Measurements from ENCODE around the gene NEU2. TPM values are rescaled to one million over a fixed set of nuclear protein-coding genes. Genes with fewer than 3 reads are reported as not detected.

Gene NEU2
- total RNA-seq, 1 donor = not detected

GRCh38 chr2:233020454-233020853 is 12.0 kb upstream of the NEU2 start:
- H3K27me3 ChIP-seq (ENCODE audit: insufficient read depth, low read length) = no peaks in the 10 kb centered on the region
- no peaks in the 10 kb centered on the region for H3K9me3 ChIP-seq (ENCODE audit: low read depth, low read length)
- no peak overlapping the region for H3K4me3 ChIP-seq (ENCODE audit: low read length)
- H3K4me1 ChIP-seq (ENCODE audit: insufficient read depth, low read length) = no peaks in the 10 kb centered on the region

- Histone ChIP-seq H3K9me3 (ENCODE audit: low read depth, low read length) (no peaks in the 10 kb centered on the region), H3K4me1 (ENCODE audit: insufficient read depth, low read length) (no peaks in the 10 kb centered on the region)
Measured at GRCh38 chr2:233021771-233022170, 10.7 kb upstream of the NEU2 start.

DNA sequence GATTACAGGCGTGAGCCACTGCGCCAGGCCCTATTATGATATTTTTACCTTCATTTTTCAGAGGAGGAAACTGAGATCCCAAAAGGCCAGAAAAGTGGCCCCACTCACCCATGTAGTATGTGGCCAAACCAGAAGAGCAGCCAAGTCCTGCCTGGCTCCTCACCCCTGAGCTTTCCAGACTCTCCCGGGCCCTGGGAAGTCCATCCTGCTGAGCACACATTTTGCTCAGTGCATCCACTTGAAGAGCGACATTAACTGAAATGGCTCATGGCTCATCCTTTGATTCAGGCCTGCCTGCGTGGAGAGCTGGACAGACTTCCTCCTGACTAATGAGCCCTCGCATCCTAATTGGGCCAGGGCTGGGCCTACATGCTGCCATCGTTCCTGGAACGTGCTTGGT is 9.9 kb upstream of the NEU2 start:
- no peaks in the 10 kb centered on the region for H3K4me1 ChIP-seq (ENCODE audit: insufficient read depth, low read length)
- H3K27me3 ChIP-seq (ENCODE audit: insufficient read depth, low read length) = no peaks in the 10 kb centered on the region
- no peak overlapping the region for H3K4me3 ChIP-seq (ENCODE audit: low read length)
- H3K9me3 ChIP-seq (ENCODE audit: low read depth, low read length) = no peaks in the 10 kb centered on the region

More at GRCh38 chr2:233021771-233022170, 10.7 kb upstream of the NEU2 start:
- Histone ChIP-seq H3K4me3 (ENCODE audit: low read length) (no peak overlapping the region), H3K27me3 (ENCODE audit: insufficient read depth, low read length) (no peaks in the 10 kb centered on the region)

DNA sequence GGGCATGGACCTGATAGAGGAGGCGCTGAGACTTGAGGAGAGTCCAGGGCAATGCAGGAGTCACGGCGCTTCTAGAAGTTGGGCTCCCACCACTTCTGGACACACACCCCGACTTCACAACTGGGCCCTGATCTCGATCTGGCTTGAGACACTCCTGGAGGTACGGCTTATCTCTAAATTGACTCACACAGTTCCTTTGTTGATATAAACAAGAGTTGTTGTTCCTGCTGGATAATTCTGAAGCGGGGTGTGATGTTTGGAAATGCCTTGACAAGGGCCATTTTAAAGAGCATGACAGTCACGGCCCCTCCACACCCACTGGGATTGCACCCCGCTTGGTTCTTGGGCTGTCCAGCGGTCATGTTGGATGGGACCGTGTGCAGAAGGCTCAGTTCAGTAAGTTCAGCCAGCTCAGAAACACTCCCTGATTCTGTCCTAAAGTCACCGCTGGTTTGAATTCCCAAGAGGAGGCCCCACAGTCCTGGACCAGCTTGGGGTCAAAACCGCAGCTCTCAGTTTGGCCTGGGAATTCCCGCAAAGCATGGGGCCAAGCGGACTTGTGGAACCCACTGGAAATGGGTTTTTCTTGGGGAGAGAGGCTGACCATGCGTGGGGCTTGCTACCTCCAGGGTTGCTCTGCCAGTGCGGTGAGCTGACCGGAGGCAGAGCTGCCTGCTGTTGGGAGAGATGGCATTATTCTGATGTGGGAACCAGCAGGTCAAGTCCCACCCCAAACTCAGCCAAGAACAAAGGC is 9.3 kb upstream of the NEU2 start:
- Histone ChIP-seq H3K27me3 (ENCODE audit: insufficient read depth, low read length) (no peaks in the 10 kb centered on the region), H3K4me3 (ENCODE audit: low read length) (no peak overlapping the region), H3K4me1 (ENCODE audit: insufficient read depth, low read length) (no peaks in the 10 kb centered on the region)

DNA sequence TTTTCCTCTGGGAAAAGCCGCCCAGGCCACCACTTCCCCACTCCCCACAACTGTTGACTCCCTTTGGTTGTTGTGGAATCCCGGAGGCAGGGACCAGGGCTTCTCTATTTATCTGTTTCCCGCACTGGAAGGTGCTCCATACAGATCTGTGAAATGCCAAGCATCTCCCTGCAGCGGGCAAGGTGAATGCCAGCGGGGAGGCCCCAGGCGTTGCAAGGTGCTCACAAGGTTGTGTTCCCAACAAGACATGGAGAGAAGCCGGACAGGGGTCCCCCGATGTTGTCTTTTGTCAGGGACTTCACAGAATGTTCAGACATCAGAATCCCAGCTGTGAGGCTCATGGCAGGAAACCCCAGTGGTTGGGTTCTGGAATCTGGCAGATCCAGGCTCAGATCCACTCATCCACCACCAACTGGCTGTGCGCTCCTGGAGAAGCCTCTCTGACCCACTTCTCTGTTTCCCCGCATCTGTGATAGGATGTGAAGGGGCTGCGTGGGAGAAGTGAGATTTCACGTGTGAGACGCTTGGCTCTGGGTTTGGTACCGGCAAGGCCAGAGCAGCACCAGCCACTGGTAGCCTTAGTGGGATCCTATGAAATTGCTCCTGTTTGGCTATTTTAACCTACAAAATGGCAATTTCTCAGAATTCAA is 8.6 kb upstream of the NEU2 start:
- Histone ChIP-seq H3K4me1 (ENCODE audit: insufficient read depth, low read length) (no peaks in the 10 kb centered on the region), H3K27me3 (ENCODE audit: insufficient read depth, low read length) (no peaks in the 10 kb centered on the region), H3K9me3 (ENCODE audit: low read depth, low read length) (no peaks in the 10 kb centered on the region), H3K4me3 (ENCODE audit: low read length) (no peak overlapping the region)

More for the DNA sequence above, 9.3 kb upstream of the NEU2 start:
- no peaks in the 10 kb centered on the region for H3K9me3 ChIP-seq (ENCODE audit: low read depth, low read length)

- Histone ChIP-seq H3K9me3 (ENCODE audit: low read depth, low read length) (no peaks in the 10 kb centered on the region), H3K4me3 (ENCODE audit: low read length) (no peak overlapping the region), H3K4me1 (ENCODE audit: insufficient read depth, low read length) (no peaks in the 10 kb centered on the region), H3K27me3 (ENCODE audit: insufficient read depth, low read length) (no peaks in the 10 kb centered on the region)
Measured at GRCh38 chr2:233025706-233026105, 6.8 kb upstream of the NEU2 start.

- Histone ChIP-seq H3K9me3 (ENCODE audit: low read depth, low read length) (no peaks in the 10 kb centered on the region), H3K27me3 (ENCODE audit: insufficient read depth, low read length) (no peaks in the 10 kb centered on the region), H3K4me1 (ENCODE audit: insufficient read depth, low read length) (no peaks in the 10 kb centered on the region), H3K4me3 (ENCODE audit: low read length) (no peak overlapping the region)
Measured at GRCh38 chr2:233026198-233026813, 6.2 kb upstream of the NEU2 start.

DNA sequence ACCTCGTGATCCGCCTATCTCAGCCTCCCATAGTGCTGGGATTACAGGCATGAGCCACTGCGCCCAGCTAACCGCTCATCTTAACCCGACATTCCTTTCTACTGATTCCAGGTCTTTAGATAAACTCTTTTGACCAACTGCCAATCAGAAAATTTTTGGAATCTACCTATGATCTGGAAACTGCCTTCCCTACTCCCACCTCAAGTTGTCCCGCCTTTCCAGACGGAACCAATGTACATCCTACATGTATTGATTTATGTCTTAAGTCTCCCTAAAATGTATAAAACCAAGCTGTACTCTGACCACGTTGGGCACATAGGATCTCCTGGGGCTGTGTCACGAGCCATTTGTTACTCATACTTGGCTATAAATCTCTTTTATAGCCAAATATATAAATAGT is 3.2 kb upstream of the NEU2 start:
- Histone ChIP-seq H3K27me3 (ENCODE audit: insufficient read depth, low read length) (no peaks in the 10 kb centered on the region), H3K9me3 (ENCODE audit: low read depth, low read length) (no peaks in the 10 kb centered on the region), H3K4me1 (ENCODE audit: insufficient read depth, low read length) (no peaks in the 10 kb centered on the region), H3K4me3 (ENCODE audit: low read length) (no peak overlapping the region)

DNA sequence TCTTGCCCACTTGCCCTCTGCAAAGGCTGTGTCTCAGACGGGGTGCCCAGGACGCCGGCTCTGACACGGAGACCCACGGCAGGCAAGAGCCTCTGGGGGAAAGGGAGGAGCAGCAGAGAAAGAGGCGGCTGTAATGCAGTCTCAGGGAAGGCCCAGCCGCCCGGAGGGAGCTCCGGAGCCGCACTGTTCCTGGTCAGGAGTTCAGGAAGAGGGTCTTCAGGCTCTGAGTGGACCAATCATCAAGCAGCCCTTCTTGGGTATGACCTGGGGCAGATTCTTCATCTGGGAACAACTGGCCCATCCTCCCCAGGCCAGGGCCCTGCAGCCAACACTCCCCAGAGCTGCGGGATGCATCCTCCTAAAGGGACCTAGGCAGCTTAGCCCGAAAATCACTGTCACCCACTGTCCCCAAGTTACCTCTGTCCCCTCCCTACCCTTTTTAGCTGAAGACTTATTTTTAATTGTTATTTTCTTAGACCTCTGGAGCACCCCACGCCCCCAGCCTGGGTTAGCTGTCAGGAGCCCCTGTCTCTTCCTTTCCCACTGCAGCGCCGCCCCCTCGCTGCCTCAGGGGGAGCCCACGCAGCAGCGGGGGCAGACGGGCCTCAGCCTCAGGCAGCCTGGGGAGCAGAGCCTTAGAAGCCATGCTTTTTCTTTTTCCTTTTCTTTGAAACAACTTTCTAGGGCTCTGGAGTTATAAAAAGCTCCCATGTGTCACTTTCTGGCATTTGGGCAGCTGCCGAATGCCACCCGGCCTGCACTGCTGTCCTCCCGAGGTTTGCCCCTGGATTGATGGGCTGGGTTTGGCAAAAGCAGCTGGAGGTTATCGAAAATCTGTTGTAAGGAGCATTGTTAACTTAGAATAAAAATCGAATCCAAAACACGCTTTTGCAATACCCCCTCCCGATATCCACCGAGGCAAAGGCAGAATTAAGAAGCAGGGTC is 644 bp upstream of the NEU2 start:
- Histone ChIP-seq H3K4me1 (ENCODE audit: insufficient read depth, low read length) (no peaks in the 10 kb centered on the region), H3K4me3 (ENCODE audit: low read length) (no peak overlapping the region)

GRCh38 chr2:233033672-233034071 is 1.2 kb downstream of the NEU2 start:
- no peak overlapping the region for H3K4me3 ChIP-seq (ENCODE audit: low read length)
- no peaks in the 10 kb centered on the region for H3K27me3 ChIP-seq (ENCODE audit: insufficient read depth, low read length)
- H3K4me1 ChIP-seq (ENCODE audit: insufficient read depth, low read length) = no peaks in the 10 kb centered on the region
- H3K9me3 ChIP-seq (ENCODE audit: low read depth, low read length) = no peaks in the 10 kb centered on the region

More for the DNA sequence above, 644 bp upstream of the NEU2 start:
- no peaks in the 10 kb centered on the region for H3K27me3 ChIP-seq (ENCODE audit: insufficient read depth, low read length)
- H3K9me3 ChIP-seq (ENCODE audit: low read depth, low read length) = no peaks in the 10 kb centered on the region

DNA sequence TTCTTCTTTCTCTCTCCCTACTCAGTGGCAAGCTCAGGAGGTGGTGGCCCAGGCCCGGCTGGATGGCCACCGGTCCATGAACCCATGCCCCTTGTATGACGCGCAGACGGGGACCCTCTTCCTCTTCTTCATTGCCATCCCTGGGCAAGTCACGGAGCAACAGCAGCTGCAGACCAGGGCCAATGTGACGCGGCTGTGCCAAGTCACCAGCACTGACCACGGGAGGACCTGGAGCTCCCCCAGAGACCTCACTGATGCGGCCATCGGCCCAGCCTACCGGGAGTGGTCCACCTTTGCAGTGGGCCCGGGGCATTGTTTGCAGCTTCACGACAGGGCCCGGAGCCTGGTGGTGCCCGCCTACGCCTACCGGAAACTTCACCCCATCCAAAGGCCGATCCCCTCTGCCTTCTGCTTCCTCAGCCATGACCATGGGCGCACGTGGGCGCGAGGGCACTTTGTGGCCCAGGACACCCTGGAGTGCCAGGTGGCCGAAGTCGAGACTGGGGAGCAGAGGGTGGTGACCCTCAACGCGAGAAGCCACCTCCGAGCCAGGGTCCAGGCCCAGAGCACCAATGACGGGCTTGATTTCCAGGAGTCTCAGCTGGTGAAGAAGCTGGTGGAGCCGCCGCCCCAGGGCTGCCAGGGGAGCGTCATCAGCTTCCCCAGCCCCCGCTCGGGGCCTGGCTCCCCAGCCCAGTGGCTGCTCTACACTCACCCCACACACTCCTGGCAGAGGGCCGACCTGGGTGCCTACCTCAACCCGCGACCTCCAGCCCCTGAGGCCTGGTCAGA is 1.8 kb downstream of the NEU2 start:
- Histone ChIP-seq H3K27me3 (ENCODE audit: insufficient read depth, low read length) (no peaks in the 10 kb centered on the region), H3K4me3 (ENCODE audit: low read length) (no peak overlapping the region), H3K9me3 (ENCODE audit: low read depth, low read length) (no peaks in the 10 kb centered on the region), H3K4me1 (ENCODE audit: insufficient read depth, low read length) (no peaks in the 10 kb centered on the region)

GRCh38 chr2:233035426-233036161 is 3.1 kb downstream of the NEU2 start:
- no peaks in the 10 kb centered on the region for H3K27me3 ChIP-seq (ENCODE audit: insufficient read depth, low read length)
- H3K4me3 ChIP-seq (ENCODE audit: low read length) = no peak overlapping the region
- H3K9me3 ChIP-seq (ENCODE audit: low read depth, low read length) = no peaks in the 10 kb centered on the region
- H3K4me1 ChIP-seq (ENCODE audit: insufficient read depth, low read length) = no peaks in the 10 kb centered on the region

DNA sequence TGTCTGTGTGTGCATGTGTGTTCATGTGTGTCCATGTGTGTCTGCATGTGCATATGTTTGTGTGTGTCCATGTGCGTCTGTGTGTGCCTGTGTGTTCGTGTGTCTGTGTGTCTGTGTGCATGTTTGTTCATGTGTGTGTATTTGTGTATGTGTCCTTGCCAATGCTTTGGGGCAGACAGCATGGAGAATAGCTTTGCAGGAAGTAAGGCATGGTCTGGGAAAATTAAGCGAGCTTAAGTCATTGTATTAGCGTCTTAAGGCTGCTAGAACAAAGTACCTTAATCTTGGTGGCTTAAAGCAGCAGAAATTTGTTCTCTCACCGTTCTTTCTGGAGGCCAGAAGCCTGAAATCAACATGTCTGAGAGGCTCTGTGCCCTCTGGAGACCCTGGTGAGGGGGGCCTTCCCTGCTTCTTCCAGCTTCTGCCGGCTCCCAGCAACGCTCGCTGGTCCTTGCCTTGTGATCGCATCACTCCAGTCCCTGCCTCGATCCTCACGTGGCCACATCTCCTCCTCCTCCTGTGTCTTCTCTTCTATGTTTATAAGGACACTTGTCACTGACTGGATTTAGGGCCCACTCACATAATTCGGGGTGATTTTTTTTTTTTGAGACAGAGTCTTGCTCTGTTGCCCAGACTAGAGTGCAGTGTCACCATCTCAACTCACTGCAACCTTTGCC is 3.8 kb downstream of the NEU2 start:
- H3K4me1 ChIP-seq (ENCODE audit: insufficient read depth, low read length) = no peaks in the 10 kb centered on the region
- H3K27me3 ChIP-seq (ENCODE audit: insufficient read depth, low read length) = no peaks in the 10 kb centered on the region
- H3K9me3 ChIP-seq (ENCODE audit: low read depth, low read length) = no peaks in the 10 kb centered on the region
- no peak overlapping the region for H3K4me3 ChIP-seq (ENCODE audit: low read length)
